Stomach (tissue), 9 donors: ENCODE measurements around the gene FBLN7. TPM values are rescaled to one million over a fixed set of nuclear protein-coding genes. Genes with fewer than 3 reads are reported as not detected.
"Not testable (repeated sequence)": the region's sequence is repeated elsewhere in the genome, so short reads cannot be mapped to it uniquely, and the experiment has no call there.

Experiments used
- DNase-seq, 2 donors: peaks; one replicate each; pipeline versions ENCODE4 v3.0.0 to v3.0.0-alpha.2; 2013 to 2019
- H3K27ac ChIP-seq, 5 donors: fragments of 200-600 bp in 4 of 5; sonication (generic) in 4 of 5; one replicate each; pipeline ENCODE4 v1.5.1; 2013 to 2019; ENCODE audit warnings: mild to moderate bottlenecking in 1 of 5, moderate library complexity in 1 of 5
- H3K27me3 ChIP-seq, 3 donors: fragments of 200-600 bp; sonication (generic); one replicate each; pipeline ENCODE4 v1.5.1; 2017 to 2019; ENCODE audit warnings: mixed run types in 1 of 3
- H3K36me3 ChIP-seq, 4 donors: fragments of 200-600 bp; sonication (generic); 1 replicate in 3 of 4; 2 replicates in 1 of 4; pipeline ENCODE4 v1.5.1; 2016 to 2019
- H3K4me1 ChIP-seq, 4 donors: fragments of 200-600 bp; sonication (generic); one replicate each; pipeline ENCODE4 v1.5.1; 2016 to 2019
- H3K4me3 ChIP-seq, 4 donors: fragments of 200-600 bp; sonication (generic) in 3 of 4; one replicate each; pipeline ENCODE4 v1.5.1; 2016 to 2019; ENCODE audit warnings: mild to moderate bottlenecking in 1 of 4
- H3K9me3 ChIP-seq, 4 donors: fragments of 200-600 bp; sonication (generic); one replicate each; pipeline ENCODE4 v1.5.1; 2016 to 2019
- CTCF ChIP-seq, 7 experiments: fragments of 450-650 bp in 4 of 7; fragments of 200-600 bp in 3 of 7; sonication (generic) in 3 of 7; IDR thresholded peaks; one replicate each; pipeline ENCODE4 v1.5.1; 2016 to 2019; ENCODE audit warnings: antibody characterized with exemption in 7 of 7, control low read depth in 2 of 7, mild to moderate bottlenecking in 1 of 7
- EP300 ChIP-seq: sonication (generic); formaldehyde crosslinking; IDR thresholded peaks from one replicate; pipeline ENCODE4 v1.6.1; 2017; ENCODE audit warnings: antibody characterized with exemption
- POLR2A ChIP-seq, 4 donors: fragments of 450-650 bp; IDR thresholded peaks; one replicate each; pipeline ENCODE4 v1.6.1; 2016; ENCODE audit warnings: antibody characterized with exemption in 4 of 4, control low read depth in 2 of 4, mild to moderate bottlenecking in 1 of 4, moderate library complexity in 1 of 4
- POLR2AphosphoS5 ChIP-seq, 3 donors: sonication (generic); formaldehyde crosslinking; IDR thresholded peaks; one replicate each; pipeline ENCODE4 v1.6.1; 2016; ENCODE audit warnings: antibody characterized with exemption in 3 of 3
- WGBS, 5 donors: extraction: QIAGEN DNeasy Blood & Tissue Kit in 3 of 5; methylation state at CpG; one replicate each; pipeline versions ENCODE4 v1.1.5 to v1.1.7; 2013 to 2018; 5-methylcytosine and 5-hydroxymethylcytosine counted together
- intact Hi-C: fragments of 100-400 bp; cut with DNase I; formaldehyde crosslinking; loops from one replicate; pipeline ENCODE4 v1.15.1; 2023; ENCODE audit warnings: low total_unique reads
- polyA plus RNA-seq, 3 donors: library from polyadenylated mRNA; stranded (reverse); fragments of 200-250 nt; gene quantifications; one replicate each; pipeline ENCODE4 v1.2.3, GENCODE V29; 2013
- total RNA-seq, 5 donors: library from RNA; depleted of rRNA; stranded (reverse); fragments of >200 nt; gene quantifications; one replicate each; pipeline versions ENCODE4 v1.1.0 to v1.2.3, GENCODE V29; 2014 to 2016
- donor health status: healthy with polysubstance abuse.
- donor health status: Bipolar disorder and iron deficiency.
- donor health status: healthy.

FBLN7 gene
- total and polyA plus RNA-seq, 8 donors: 0.40 to 5.1 (median 2.0) TPM; not detected in 1

GRCh38 chr2:112204411-112204810, 66.2 kb downstream of the FBLN7 start:
- TF ChIP-seq EP300: no peak
- TF ChIP-seq POLR2A (IDR thresholded peaks at IDR 0.05): no peak
- no peak for TF ChIP-seq CTCF (IDR thresholded peaks at IDR 0.05)
- no peak for TF ChIP-seq POLR2AphosphoS5 (IDR thresholded peaks at IDR 0.05)
- Histone ChIP-seq H3K36me3 (no peaks in the 10 kb centered on the region), H3K9me3 (peaks cover 0 to 24% (median 18%) of the 10 kb centered on the region in 4 donors), H3K4me1 (no peaks in the 10 kb centered on the region), H3K27me3 (no peaks in the 10 kb centered on the region), H3K4me3 (no peak overlapping the region), H3K27ac (no peak overlapping the region)
- WGBS, 5 donors: 92 to 98% (median 95%) methylated on average over 2 of the region's 2 CpGs
- intact Hi-C loops: no loop called here
- no peak for DNase-seq

GRCh38 chr2:112207905-112208304, 69.7 kb downstream of the FBLN7 start:
- H3K4me1 ChIP-seq, DNase-seq, H3K27me3 ChIP-seq, H3K27ac ChIP-seq, H3K4me3 ChIP-seq, intact Hi-C loops: not testable (repeated sequence)
- Histone ChIP-seq H3K9me3 (peaks cover 0 to 23% (median 18%) of the 10 kb centered on the region in 4 donors), H3K36me3 (peaks cover 0 to 13% (median 3%) of the 10 kb centered on the region in 4 donors)
- 77 to 90% (median 88%) methylated on average over 3 of the region's 3 CpGs for WGBS, 5 donors

GRCh38 chr2:112216167-112216566, 78.0 kb downstream of the FBLN7 start:
- Histone ChIP-seq H3K4me1 (no peaks in the 10 kb centered on the region), H3K4me3 (no peak overlapping the region), H3K36me3 (peaks cover 5 to 38% (median 23%) of the 10 kb centered on the region in 4 donors), H3K27me3 (no peaks in the 10 kb centered on the region), H3K9me3 (peaks cover 0 to 5% (median 0%) of the 10 kb centered on the region in 4 donors), H3K27ac (no peak overlapping the region)
- DNase-seq: peak in 1 of 2 donors; percentile 11
- 88 to 97% (median 95%) methylated on average over 3 of the region's 3 CpGs for WGBS, 5 donors
- peak in 1 of 7 experiments; percentile 3 for TF ChIP-seq CTCF (IDR thresholded peaks at IDR 0.05)
- TF ChIP-seq POLR2AphosphoS5 (IDR thresholded peaks at IDR 0.05): no peak
- TF ChIP-seq EP300: no peak
- intact Hi-C loops: no loop called here

- no peak for DNase-seq
Observed at GRCh38 chr2:112217854-112218253, 79.7 kb downstream of the FBLN7 start.

GRCh38 chr2:112220186-112220585, 82.0 kb downstream of the FBLN7 start:
- H3K27me3 ChIP-seq: no peaks in the 10 kb centered on the region
- H3K9me3 ChIP-seq: peaks cover 0 to 5% (median 0%) of the 10 kb centered on the region in 4 donors
- no peak overlapping the region for H3K4me3 ChIP-seq
- WGBS, 5 donors: 94 to 100% (median 99%) methylated on average over 3 of the region's 3 CpGs
- intact Hi-C loops: no loop called here
- H3K36me3 ChIP-seq: peaks cover 0 to 20% (median 13%) of the 10 kb centered on the region in 4 donors
- TF ChIP-seq POLR2A (IDR thresholded peaks at IDR 0.05) (no peak), EP300 (no peak), POLR2AphosphoS5 (IDR thresholded peaks at IDR 0.05) (no peak), CTCF (IDR thresholded peaks at IDR 0.05) (no peak)
- no peak for DNase-seq
- no peaks in the 10 kb centered on the region for H3K4me1 ChIP-seq
- H3K27ac ChIP-seq: no peak overlapping the region

More at GRCh38 chr2:112217854-112218253, 79.7 kb downstream of the FBLN7 start:
- Histone ChIP-seq H3K4me1 (no peaks in the 10 kb centered on the region), H3K9me3 (peaks cover 0 to 5% (median 0%) of the 10 kb centered on the region in 4 donors), H3K27ac (no peak overlapping the region), H3K4me3 (no peak overlapping the region), H3K36me3 (peaks cover 5 to 26% (median 25%) of the 10 kb centered on the region in 4 donors), H3K27me3 (no peaks in the 10 kb centered on the region)
- intact Hi-C loops: no loop called here
- TF ChIP-seq POLR2A (IDR thresholded peaks at IDR 0.05) (no peak), POLR2AphosphoS5 (IDR thresholded peaks at IDR 0.05) (no peak), EP300 (no peak)
